GM21619 (cell line): Measurements from ENCODE around the gene PSMG1.
"Not testable (repeated sequence)": the region's sequence is repeated elsewhere in the genome, so short reads cannot be mapped to it uniquely, and the experiment has no call there.

ENCODE experiments used
- ATAC-seq: cut with Tn5 transposase; IDR thresholded peaks from one replicate; pipeline ENCODE4 v1.9.1; 2021; ENCODE audit not compliant: unreplicated experiment

Gene PSMG1

GRCh38 chr21:39157241-39157640, 26.0 kb downstream of the PSMG1 start:
- ATAC-seq, result not testable (repeated sequence)

- no peak for ATAC-seq
Observed at GRCh38 chr21:39156024-39156423, 27.2 kb downstream of the PSMG1 start.

- no peak for ATAC-seq
Observed at GRCh38 chr21:39155578-39155977, 27.7 kb downstream of the PSMG1 start.

GRCh38 chr21:39153842-39154241, 29.4 kb downstream of the PSMG1 start:
- ATAC-seq, result no peak

- no peak for ATAC-seq
Observed at GRCh38 chr21:39153373-39153772, 29.9 kb downstream of the PSMG1 start.

- no peak for ATAC-seq
Observed at GRCh38 chr21:39152271-39152670, 31.0 kb downstream of the PSMG1 start.

GRCh38 chr21:39150877-39151276, 32.4 kb downstream of the PSMG1 start:
- ATAC-seq, result no peak

- no peak for ATAC-seq
Observed at GRCh38 chr21:39150316-39150715, 32.9 kb downstream of the PSMG1 start.

GRCh38 chr21:39149882-39150281, 33.4 kb downstream of the PSMG1 start:
- ATAC-seq, result no peak

- ATAC-seq, result no peak
Observed at GRCh38 chr21:39148975-39149374, 34.3 kb downstream of the PSMG1 start.

- no peak for ATAC-seq
Observed at GRCh38 chr21:39144191-39144590, 39.1 kb downstream of the PSMG1 start.

- no peak for ATAC-seq
Observed at GRCh38 chr21:39142972-39143371, 40.3 kb downstream of the PSMG1 start.

GRCh38 chr21:39141502-39141901, 41.7 kb downstream of the PSMG1 start:
- no peak for ATAC-seq

- ATAC-seq, result no peak
Observed at GRCh38 chr21:39137248-39138178, 45.7 kb downstream of the PSMG1 start.

GRCh38 chr21:39136711-39137110, 46.5 kb downstream of the PSMG1 start:
- no peak for ATAC-seq

GRCh38 chr21:39136138-39136537, 47.1 kb downstream of the PSMG1 start:
- ATAC-seq, result not testable (repeated sequence)

- ATAC-seq, result no peak
Observed at GRCh38 chr21:39134288-39134810, 48.9 kb downstream of the PSMG1 start.

- no peak for ATAC-seq
Observed at GRCh38 chr21:39132248-39132647, 51.0 kb downstream of the PSMG1 start.

- no peak for ATAC-seq
Observed at GRCh38 chr21:39131791-39132190, 51.5 kb downstream of the PSMG1 start.

GRCh38 chr21:39127506-39127905, 55.7 kb downstream of the PSMG1 start:
- no peak for ATAC-seq

- no peak for ATAC-seq
Observed at GRCh38 chr21:39126486-39126806, 56.8 kb downstream of the PSMG1 start.

- no peak for ATAC-seq
Observed at GRCh38 chr21:39125752-39126485, 57.3 kb downstream of the PSMG1 start.
